ENCODE data around the gene RAP2B. TPM values are rescaled to one million over a fixed set of nuclear protein-coding genes. Genes with fewer than 3 reads are reported as not detected.
A peak's percentile ranks its signal among the peaks of the same experiment; 100 is the strongest.

Gene RAP2B
- total and polyA plus RNA-seq, 2 of the 13 experiments (the other 11 are each of a cell fraction or from before 2014, with no cell fraction given), result 6.4 to 7.1 TPM

DNA sequence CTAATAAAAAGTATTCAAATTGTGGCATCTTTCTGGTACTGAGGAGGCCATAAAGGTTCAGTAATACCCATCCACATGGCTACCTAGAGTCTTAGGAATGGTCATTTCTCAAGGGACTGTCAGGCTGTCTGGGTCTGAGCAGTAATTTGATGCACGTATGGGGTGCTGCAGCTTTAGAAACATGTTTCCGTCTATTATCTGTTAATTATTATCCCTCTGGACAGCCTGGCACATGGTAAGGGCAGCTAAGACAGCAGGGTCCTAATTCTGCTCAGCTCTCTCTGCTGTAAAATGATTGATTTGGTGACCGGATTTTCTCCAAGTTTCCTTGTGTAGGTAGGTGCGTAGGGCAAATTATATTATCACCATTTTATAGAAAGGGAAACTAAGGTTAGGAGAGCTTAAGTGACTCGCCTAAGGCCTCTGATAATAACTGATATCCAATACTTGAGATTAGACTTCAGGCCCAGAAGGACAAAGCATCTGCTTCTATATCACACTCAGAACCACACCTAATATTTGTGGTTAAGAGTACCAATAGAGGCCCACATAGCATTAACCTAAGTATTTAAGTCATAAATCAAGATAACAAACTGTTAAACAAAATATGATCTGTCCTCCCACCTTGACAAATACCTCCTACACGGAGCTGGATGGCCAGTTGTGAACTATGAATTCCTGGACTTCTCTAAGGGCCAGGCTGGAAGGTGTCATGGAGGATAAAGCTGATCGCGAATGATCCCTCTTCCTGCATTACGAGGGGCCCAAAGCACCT is 2.9 kb upstream of the RAP2B start:
- Histone ChIP-seq H3K27ac (ENCODE audit: extremely low read length, insufficient read depth, low read length) (no peak overlapping the region), H3K4me2 (ENCODE audit: low read depth, low read length) (peak overlapping the region; percentile 94), H3K27me3 (ENCODE audit: control insufficient read depth in 1 of 2, insufficient read depth in 2 of 2, low read length in 2 of 2) (no peaks in the 10 kb centered on the region; a peak in 1 of 5 replicates), H3K4me3 (replicated peaks in 1 of 3; ENCODE audit: insufficient read depth in 1 of 3, low read depth in 2 of 3, low read length in 3 of 3) (0 out of 6 replicates have a peak overlapping the region, but pooled peaks of 1 of the 3 experiments have one; percentile 6), H3K36me3 (replicated peaks in 1 of 2; ENCODE audit: control insufficient read depth in 1 of 2, insufficient read depth in 2 of 2, low read length in 2 of 2) (no peaks in the 10 kb centered on the region), H3K9ac (ENCODE audit: insufficient read depth, low read depth, low read length) (no peak overlapping the region), H3K79me2 (ENCODE audit: insufficient read depth, low read length) (peaks cover 19% of the 10 kb centered on the region), H3K4me1 (ENCODE audit: insufficient read depth, low read length) (peaks cover 34% of the 10 kb centered on the region), H2AFZ (ENCODE audit: low read length) (no peak overlapping the region), H3K9me3 (ENCODE audit: low read length) (no peaks in the 10 kb centered on the region), H4K20me1 (ENCODE audit: insufficient read depth, low read length) (peaks cover 12% of the 10 kb centered on the region)
- in situ Hi-C loops (cut with HindIII; ENCODE audit: extremely low pct_ligation_motif_present, low pct_unique_long_range_greater_than_20kb), result no loop called here
- ATAC-seq, result no peak
- no peak for FAIRE-seq
- ChIA-PET POLR2A (interaction anchor here (0.7 to 1.0 kb wide), 2 partner anchors 16 to 18 kb away, joined by 3 read pairs; no protein-coding TSS in a partner anchor), CTCF (ENCODE audit: low intra/inter-chr PET ratio, low total read pairs) (no interaction called here)
- BruUV-seq (replicated peaks), result no TSS peak
- TF ChIP-seq MIXL1 (CRISPR knock-in tag; IDR thresholded peaks at IDR 0.05) (peak; percentile 53; the same call in 1 of the 2 replicates), ELF3 (CRISPR knock-in tag; IDR thresholded peaks at IDR 0.05) (0 out of 2 replicates have a peak, but pooled peaks have one; percentile 41), ZNF335 (CRISPR knock-in tag; IDR thresholded peaks at IDR 0.05) (peak; percentile 92), MED1 (CRISPR knock-in tag; IDR thresholded peaks at IDR 0.05) (0 out of 2 replicates have a peak, but pooled peaks have one; percentile 34), ZNF850 (CRISPR knock-in tag; conservative IDR thresholded peaks at IDR 0.05) (no peak), ZNF773 (CRISPR knock-in tag; IDR thresholded peaks at IDR 0.05; ENCODE audit: borderline replicate concordance) (no peak), MXI1 (IDR thresholded peaks at IDR 0.05; ENCODE audit: borderline replicate concordance, low read depth, low read length) (peak; percentile 49; the same call in 1 of the 3 replicates), CREM (IDR thresholded peaks at IDR 0.05) (0 out of 2 replicates have a peak, but pooled peaks have one; percentile 12), CREM (CRISPR knock-in tag; IDR thresholded peaks at IDR 0.05) (no peak), YEATS4 (CRISPR knock-in tag; IDR thresholded peaks at IDR 0.05; ENCODE audit: borderline replicate concordance) (0 out of 2 replicates have a peak, but pooled peaks have one; percentile 39), HOXA9 (CRISPR knock-in tag; IDR thresholded peaks at IDR 0.05; ENCODE audit: borderline replicate concordance) (no peak)
- TF ChIP-seq, protein P1, sequence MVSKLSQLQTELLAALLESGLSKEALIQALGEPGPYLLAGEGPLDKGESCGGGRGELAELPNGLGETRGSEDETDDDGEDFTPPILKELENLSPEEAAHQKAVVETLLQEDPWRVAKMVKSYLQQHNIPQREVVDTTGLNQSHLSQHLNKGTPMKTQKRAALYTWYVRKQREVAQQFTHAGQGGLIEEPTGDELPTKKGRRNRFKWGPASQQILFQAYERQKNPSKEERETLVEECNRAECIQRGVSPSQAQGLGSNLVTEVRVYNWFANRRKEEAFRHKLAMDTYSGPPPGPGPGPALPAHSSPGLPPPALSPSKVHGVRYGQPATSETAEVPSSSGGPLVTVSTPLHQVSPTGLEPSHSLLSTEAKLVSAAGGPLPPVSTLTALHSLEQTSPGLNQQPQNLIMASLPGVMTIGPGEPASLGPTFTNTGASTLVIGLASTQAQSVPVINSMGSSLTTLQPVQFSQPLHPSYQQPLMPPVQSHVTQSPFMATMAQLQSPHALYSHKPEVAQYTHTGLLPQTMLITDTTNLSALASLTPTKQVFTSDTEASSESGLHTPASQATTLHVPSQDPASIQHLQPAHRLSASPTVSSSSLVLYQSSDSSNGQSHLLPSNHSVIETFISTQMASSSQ (IDR thresholded peaks at IDR 0.05; ENCODE audit: low read depth), result peak; percentile 39; the same call in 1 of the 2 replicates
- TF ChIP-seq, protein P1 (CRISPR knock-in tag; IDR thresholded peaks at IDR 0.05; ENCODE audit: borderline replicate concordance), result no peak
- TF ChIP-seq, protein P2, sequence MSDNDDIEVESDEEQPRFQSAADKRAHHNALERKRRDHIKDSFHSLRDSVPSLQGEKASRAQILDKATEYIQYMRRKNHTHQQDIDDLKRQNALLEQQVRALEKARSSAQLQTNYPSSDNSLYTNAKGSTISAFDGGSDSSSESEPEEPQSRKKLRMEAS (IDR thresholded peaks at IDR 0.05), result peak; percentile 45; the same call in 1 of the 2 replicates
- 44% methylated on average over 6 of the region's 9 CpGs for WGBS (ENCODE audit: low lambda C conversion rate)
- intact Hi-C loops (cut with micrococcal nuclease; ENCODE audit: unreplicated experiment), result no loop called here
- DNase-seq (ENCODE audit: low spot score), result no peak
